Chondrocyte (in vitro differentiated cells): ENCODE results near the gene NDUFS6. TPM values are rescaled to one million over a fixed set of nuclear protein-coding genes. Genes with fewer than 3 reads are reported as not detected.
"Not testable (repeated sequence)": the region's sequence is repeated elsewhere in the genome, so short reads cannot be mapped to it uniquely, and the experiment has no call there.

Experiments
- DNase-seq: peaks from one replicate; pipeline ENCODE4 v3.0.0; 2021; ENCODE audit warnings: mixed read lengths, low spot score
- H3K27ac Mint-ChIP-seq: one replicate; pipeline ENCODE4 v1.8.0; 2021; ENCODE audit warnings: mild to moderate bottlenecking, moderate library complexity, mixed read lengths; ENCODE audit not compliant: unreplicated experiment
- H3K27me3 Mint-ChIP-seq: 2 replicates; pipeline ENCODE4 v1.8.0; 2021; ENCODE audit warnings: low read depth, mixed read lengths
- H3K36me3 Mint-ChIP-seq: 2 replicates; pipeline ENCODE4 v1.8.0; 2021; ENCODE audit warnings: low read depth, mixed read lengths
- H3K4me1 Mint-ChIP-seq: 2 replicates; pipeline ENCODE4 v1.8.0; 2021; ENCODE audit warnings: low read depth, mild to moderate bottlenecking, mixed read lengths
- H3K4me3 Mint-ChIP-seq: one replicate; pipeline ENCODE4 v1.8.0; 2021; ENCODE audit warnings: mild to moderate bottlenecking, moderate library complexity, mixed read lengths; ENCODE audit not compliant: unreplicated experiment
- H3K9me3 Mint-ChIP-seq: 2 replicates; pipeline ENCODE4 v1.8.0; 2021; ENCODE audit warnings: low read depth, mixed read lengths
- total RNA-seq: library from RNA; stranded (reverse); gene quantifications from 3 replicates; pipeline ENCODE4 v1.2.1, GENCODE V29; 2021
- TF ChIP-seq, protein P1 (sequence below): fragments of 200-600 bp; sonication (generic); IDR thresholded peaks from 2 replicates; pipeline ENCODE4 v1.5.0; 2021; ENCODE audit warnings: antibody characterized with exemption, mild to moderate bottlenecking, moderate library complexity

Gene NDUFS6
- total RNA-seq, 1 donor from 2014 or later, result 25.7 TPM

DNA sequence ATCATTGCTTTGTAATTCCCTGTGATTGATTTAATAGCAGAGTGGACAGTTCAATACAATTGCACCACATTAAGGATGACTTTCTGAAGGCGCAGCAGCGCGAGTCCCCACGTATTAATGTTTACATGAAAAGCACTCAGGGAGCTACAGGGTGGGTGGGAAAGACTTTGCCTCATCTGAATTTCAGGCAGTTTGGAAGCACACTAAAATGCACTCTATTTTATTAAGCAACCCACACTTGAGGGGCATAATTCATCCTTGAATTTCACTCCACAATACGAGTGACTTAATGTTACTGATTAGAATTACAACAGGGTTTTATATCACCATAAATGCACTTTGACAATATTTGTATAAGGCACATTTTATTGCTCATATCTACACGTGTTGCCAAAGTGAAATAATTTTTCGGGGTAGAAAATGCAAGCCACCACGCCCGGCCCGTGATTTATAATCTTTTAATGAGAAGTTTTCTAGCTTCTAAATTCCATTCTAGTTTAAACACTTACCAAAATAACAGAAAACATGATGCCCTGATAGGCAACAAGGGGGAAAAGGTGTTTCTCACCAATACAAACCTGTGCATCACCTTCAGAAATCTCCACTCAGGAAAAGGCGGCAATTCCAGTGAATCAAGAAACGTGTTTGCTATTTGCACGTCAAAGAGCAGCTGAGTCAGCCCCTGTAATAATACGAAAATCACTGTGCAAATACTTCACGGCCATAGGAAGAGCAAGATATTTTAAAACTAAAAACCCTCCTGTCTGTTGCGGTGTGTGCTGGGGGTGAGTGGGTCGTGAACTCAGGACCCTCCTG, 41.0 kb downstream of the NDUFS6 start:
- DNase-seq, result no peak
- peaks cover 31% of the 10 kb centered on the region for H3K27me3 Mint-ChIP-seq
- no peak overlapping the region for H3K4me3 Mint-ChIP-seq
- H3K9me3 Mint-ChIP-seq, result no peaks in the 10 kb centered on the region
- H3K4me1 Mint-ChIP-seq, result no peaks in the 10 kb centered on the region
- H3K27ac Mint-ChIP-seq, result no peak overlapping the region
- no peaks in the 10 kb centered on the region for H3K36me3 Mint-ChIP-seq
- TF ChIP-seq, protein P1, sequence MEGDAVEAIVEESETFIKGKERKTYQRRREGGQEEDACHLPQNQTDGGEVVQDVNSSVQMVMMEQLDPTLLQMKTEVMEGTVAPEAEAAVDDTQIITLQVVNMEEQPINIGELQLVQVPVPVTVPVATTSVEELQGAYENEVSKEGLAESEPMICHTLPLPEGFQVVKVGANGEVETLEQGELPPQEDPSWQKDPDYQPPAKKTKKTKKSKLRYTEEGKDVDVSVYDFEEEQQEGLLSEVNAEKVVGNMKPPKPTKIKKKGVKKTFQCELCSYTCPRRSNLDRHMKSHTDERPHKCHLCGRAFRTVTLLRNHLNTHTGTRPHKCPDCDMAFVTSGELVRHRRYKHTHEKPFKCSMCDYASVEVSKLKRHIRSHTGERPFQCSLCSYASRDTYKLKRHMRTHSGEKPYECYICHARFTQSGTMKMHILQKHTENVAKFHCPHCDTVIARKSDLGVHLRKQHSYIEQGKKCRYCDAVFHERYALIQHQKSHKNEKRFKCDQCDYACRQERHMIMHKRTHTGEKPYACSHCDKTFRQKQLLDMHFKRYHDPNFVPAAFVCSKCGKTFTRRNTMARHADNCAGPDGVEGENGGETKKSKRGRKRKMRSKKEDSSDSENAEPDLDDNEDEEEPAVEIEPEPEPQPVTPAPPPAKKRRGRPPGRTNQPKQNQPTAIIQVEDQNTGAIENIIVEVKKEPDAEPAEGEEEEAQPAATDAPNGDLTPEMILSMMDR, result no peak

DNA sequence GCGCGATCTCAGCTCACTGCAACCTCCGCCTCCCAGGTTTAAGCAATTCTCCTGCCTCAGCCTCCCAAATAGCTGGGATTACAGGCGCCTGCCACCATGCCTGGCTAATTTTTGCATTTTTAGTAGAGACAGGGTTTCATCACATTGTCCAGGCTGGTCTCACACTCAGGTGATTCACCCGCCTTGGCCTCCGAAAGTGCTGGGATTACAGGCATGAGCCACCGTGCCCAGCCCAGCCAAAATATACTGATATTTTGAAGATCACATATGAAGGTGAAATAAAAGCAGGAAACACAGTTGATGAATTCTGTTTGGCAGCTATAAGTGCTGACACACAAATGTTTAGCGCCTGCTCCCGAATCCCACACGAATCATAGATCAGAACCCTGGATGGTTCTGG, 42.6 kb downstream of the NDUFS6 start:
- H3K4me3 Mint-ChIP-seq, H3K4me1 Mint-ChIP-seq, H3K27ac Mint-ChIP-seq, H3K36me3 Mint-ChIP-seq, DNase-seq, H3K9me3 Mint-ChIP-seq: not testable (repeated sequence)
- H3K27me3 Mint-ChIP-seq, result peaks cover 40% of the 10 kb centered on the region

DNA sequence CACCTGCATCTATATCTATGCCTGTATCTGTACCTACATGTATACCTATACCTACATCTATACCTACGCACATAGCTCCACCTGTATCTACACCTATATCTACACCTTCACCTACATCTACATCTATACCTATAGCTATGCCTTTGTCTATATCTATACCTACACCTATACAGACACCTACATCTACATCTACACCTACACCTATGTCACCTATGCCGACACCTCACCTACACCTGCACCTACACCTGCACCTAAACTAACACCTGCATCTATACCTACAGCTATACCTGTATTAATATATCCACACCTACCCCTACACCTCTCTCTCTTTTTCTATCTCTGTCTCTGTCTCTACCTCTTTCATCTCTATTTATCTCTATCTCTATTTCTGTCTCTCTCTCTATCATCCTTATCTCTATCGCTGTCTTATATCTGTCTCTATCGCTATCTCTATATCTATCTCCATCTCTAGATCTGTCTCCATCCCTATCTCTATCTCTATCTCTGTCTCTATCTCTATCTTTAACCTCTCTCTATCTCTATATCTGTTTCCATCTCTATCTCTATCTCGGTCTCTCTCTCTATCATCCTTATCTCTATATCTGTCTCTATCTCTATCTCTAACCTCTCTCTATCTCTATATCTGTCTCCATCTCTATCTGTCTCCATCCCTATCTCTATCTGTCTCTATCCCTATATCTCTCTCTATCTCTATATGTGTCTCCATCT, 43.7 kb downstream of the NDUFS6 start:
- no peak overlapping the region for H3K27ac Mint-ChIP-seq
- no peaks in the 10 kb centered on the region for H3K4me1 Mint-ChIP-seq
- no peak for DNase-seq
- H3K4me3 Mint-ChIP-seq, result no peak overlapping the region
- no peaks in the 10 kb centered on the region for H3K36me3 Mint-ChIP-seq
- no peaks in the 10 kb centered on the region for H3K9me3 Mint-ChIP-seq
- TF ChIP-seq, protein P1, result no peak
- H3K27me3 Mint-ChIP-seq, result peaks cover 41% of the 10 kb centered on the region

DNA sequence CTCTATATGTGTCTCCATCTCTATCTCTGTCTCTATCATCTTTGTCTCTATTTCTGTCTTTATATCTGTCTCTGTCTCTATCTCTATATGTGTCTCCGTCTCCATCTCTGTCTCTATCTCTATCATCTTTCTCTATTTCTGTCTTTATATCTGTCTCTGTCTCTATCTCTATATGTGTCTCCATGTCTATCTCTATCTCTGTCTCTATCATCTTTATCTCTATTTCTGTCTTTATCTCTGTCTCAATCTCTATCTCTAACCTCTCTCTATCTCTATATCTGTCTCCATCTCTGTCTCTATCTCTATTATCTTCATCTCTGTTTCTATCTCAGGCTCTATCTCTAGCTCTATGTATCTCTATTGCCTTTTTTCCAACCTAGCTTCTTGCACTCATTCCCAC, 44.5 kb downstream of the NDUFS6 start:
- no peaks in the 10 kb centered on the region for H3K36me3 Mint-ChIP-seq
- no peaks in the 10 kb centered on the region for H3K9me3 Mint-ChIP-seq
- H3K4me1 Mint-ChIP-seq, result no peaks in the 10 kb centered on the region
- DNase-seq, result no peak
- TF ChIP-seq, protein P1, result no peak
- H3K27ac Mint-ChIP-seq, result no peak overlapping the region
- H3K27me3 Mint-ChIP-seq, result peaks cover 43% of the 10 kb centered on the region
- no peak overlapping the region for H3K4me3 Mint-ChIP-seq

DNA sequence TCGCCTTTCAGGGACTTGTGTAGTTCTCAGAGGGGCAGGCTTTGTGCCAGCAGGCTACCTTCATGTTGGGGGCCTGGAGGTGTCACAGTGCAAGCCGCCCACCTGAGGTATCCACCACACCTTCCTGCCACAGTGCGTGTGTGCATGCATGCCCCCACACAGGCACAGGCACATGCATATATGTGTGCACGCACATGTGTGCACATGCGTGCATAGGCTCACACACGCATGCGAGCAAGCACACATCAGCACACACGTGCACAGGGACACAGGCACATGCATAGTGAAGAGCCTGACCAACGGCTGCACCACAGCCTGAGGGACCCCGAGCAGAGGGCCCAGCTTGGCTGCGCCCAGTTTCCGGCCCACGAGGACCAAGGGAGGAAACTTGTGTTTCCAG, 45.4 kb downstream of the NDUFS6 start:
- DNase-seq, result peak; percentile 76
- Mint-ChIP-seq H3K27me3 (peaks cover 42% of the 10 kb centered on the region), H3K4me3 (no peak overlapping the region), H3K4me1 (no peaks in the 10 kb centered on the region), H3K36me3 (no peaks in the 10 kb centered on the region), H3K27ac (no peak overlapping the region), H3K9me3 (no peaks in the 10 kb centered on the region)
- TF ChIP-seq, protein P1, result no peak
